GM12874 (cell line): Measurements from ENCODE around the gene CD247.

ENCODE experiments used
- CTCF ChIP-seq: IDR thresholded peaks from 2 replicates; pipeline ENCODE4 v1.5.1; 2011; ENCODE audit warnings: low read depth, mild to moderate bottlenecking, control low read depth, low read length, moderate library complexity; ENCODE audit not compliant: insufficient read depth

The CD247 gene

DNA sequence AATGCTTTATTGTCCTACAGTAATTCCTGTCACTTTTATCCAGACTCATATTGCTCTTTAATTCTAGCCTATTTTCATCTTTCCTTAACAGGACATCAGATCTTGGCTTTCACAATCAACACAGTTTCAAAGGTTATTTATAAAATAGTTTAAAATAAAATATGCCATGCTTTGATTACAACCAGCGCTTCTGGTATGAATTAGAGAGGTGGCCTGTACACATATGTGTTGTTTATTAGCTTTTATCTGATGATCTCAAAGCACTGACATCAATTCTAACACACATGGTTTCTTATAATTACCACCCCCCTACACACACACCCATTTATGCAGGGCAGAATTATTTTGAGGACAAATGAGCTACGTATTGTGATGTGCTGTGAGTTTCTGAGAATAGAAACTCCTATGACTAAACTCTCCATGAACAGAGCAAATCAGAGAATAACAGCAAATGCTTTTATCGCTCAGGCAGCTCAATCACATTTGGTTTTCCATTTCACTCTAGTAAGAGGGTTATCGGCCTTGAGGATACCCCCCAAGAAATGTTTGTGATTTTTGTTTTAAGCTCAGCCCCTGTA is 18.0 kb downstream of the CD247 start:
- TF ChIP-seq CTCF = no peak

- TF ChIP-seq CTCF = no peak
Observed at GRCh38 chr1:167499664-167500101, 18.6 kb downstream of the CD247 start.

DNA sequence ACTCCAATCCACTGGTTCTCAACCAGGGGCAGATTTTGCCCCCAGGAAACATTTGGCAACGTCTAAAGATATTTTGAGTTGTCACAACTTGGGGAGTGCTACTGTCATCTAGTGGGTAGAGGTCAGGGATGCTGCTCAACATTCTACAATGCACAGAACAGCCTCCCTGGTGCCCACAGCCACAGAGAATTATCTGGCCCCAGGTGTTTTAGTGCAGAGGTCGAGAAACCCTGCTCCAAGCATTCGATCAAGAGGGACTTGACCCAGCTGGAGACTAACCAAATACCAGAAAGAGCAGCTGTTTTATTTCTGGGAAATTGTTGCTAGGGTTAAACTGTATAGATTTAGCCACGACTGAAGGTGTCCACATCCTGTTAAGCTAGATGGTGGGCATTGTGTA is 19.2 kb downstream of the CD247 start:
- no peak for TF ChIP-seq CTCF

DNA sequence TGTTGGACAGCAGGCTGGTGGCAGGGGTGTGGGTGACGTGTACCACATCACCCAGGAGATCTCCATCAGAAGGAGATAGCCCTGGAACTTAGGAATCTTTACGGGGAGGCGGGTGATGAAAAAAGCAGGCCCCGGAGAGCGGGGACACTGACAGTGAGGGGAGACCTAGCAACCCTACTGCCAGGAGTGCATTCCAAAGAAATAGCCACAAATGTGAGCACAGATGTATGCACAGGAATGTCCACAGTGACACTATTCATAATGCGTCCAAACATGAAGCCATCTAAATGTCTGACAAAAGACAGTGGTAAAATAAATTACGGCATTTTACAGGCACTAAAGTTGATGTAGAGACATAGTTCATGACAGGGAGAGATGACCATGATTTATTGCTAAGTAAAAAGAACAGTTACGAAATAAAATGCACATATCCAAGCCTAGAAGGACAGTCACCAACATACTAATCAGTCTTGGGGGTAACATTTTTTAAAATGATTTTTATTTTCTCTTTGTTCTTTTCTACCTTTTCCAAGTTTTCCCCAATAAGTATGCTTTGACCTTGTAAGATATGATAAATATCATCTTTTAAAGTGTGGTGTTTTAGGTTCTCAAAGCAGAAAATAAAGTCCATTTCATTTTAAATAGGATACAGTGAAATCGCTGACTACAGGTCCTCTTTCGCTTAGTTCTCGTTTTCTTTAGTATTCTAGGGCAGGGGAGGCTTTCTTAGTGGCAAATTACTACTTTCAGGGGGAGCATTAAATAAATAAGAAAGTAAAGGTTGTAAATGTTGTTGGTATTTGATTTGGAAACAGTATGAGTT is 21.3 kb downstream of the CD247 start:
- TF ChIP-seq CTCF = no peak

DNA sequence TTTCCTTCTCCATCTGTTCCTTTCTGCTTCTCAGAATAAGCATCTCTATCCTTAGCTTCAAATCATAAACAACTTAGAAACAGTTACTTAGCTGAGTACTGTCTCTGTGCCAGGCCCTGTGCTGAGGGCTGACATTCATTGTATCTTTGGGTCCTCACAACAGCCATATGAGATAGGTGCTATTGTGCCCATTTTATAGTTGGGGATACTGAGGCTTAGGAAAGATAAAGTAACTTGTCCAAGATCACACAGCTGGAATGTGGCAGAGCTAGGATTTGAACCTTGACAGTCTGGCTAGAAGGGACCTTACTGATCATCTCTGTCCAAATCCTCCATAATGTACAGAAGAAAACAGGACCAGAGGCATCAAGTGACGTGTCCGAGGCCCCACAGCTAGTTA is 25.0 kb downstream of the CD247 start:
- no peak for TF ChIP-seq CTCF

- no peak for TF ChIP-seq CTCF
Observed at GRCh38 chr1:167492481-167492910, 25.8 kb downstream of the CD247 start.

- TF ChIP-seq CTCF = no peak
Observed at GRCh38 chr1:167491586-167492461, 26.5 kb downstream of the CD247 start.
